ENCODE results near the gene SEL1L. TPM values are rescaled to one million over a fixed set of nuclear protein-coding genes. Genes with fewer than 3 reads are reported as not detected.

Gene SEL1L
- total RNA-seq, 1 experiment from 2014 or later, result 43.5 TPM

- Histone ChIP-seq H3K4me1 (replicated peaks) (no peaks in the 10 kb centered on the region), H3K27ac (no peak overlapping the region), H3K4me3 (no peak overlapping the region), H3K27me3 (replicated peaks) (no peaks in the 10 kb centered on the region), H3K9me3 (replicated peaks) (no peaks in the 10 kb centered on the region), H3K36me3 (no peaks in the 10 kb centered on the region)
- no peak for DNase-seq (ENCODE audit: low read depth in 1 of 2, low spot score in 2 of 2)
Observed at GRCh38 chr14:81459912-81460311, 73.7 kb downstream of the SEL1L start.

GRCh38 chr14:81458352-81458751 lies 75.3 kb downstream of the SEL1L start:
- DNase-seq (ENCODE audit: low read depth in 1 of 2, low spot score in 2 of 2), result no peak
- H3K27ac ChIP-seq, result no peak overlapping the region
- H3K36me3 ChIP-seq, result no peaks in the 10 kb centered on the region
- H3K9me3 ChIP-seq (replicated peaks), result no peaks in the 10 kb centered on the region
- no peaks in the 10 kb centered on the region for H3K27me3 ChIP-seq (replicated peaks)
- no peaks in the 10 kb centered on the region for H3K4me1 ChIP-seq (replicated peaks)
- H3K4me3 ChIP-seq, result no peak overlapping the region

- Histone ChIP-seq H3K4me3 (no peak overlapping the region), H3K27ac (no peak overlapping the region), H3K9me3 (replicated peaks) (no peaks in the 10 kb centered on the region), H3K36me3 (no peaks in the 10 kb centered on the region), H3K4me1 (replicated peaks) (no peaks in the 10 kb centered on the region), H3K27me3 (replicated peaks) (no peaks in the 10 kb centered on the region)
- no peak for DNase-seq (ENCODE audit: low read depth in 1 of 2, low spot score in 2 of 2)
Observed at GRCh38 chr14:81455390-81455789, 78.3 kb downstream of the SEL1L start.

- H3K27ac ChIP-seq, result no peak overlapping the region
- no peaks in the 10 kb centered on the region for H3K27me3 ChIP-seq (replicated peaks)
- no peaks in the 10 kb centered on the region for H3K36me3 ChIP-seq
- H3K4me1 ChIP-seq (replicated peaks), result no peaks in the 10 kb centered on the region
- DNase-seq (ENCODE audit: low read depth in 1 of 2, low spot score in 2 of 2), result no peak
- H3K4me3 ChIP-seq, result no peak overlapping the region
- H3K9me3 ChIP-seq (replicated peaks), result no peaks in the 10 kb centered on the region
Observed at GRCh38 chr14:81454572-81455218, 79.0 kb downstream of the SEL1L start.

- Histone ChIP-seq H3K4me3 (no peak overlapping the region), H3K36me3 (no peaks in the 10 kb centered on the region), H3K27me3 (replicated peaks) (no peaks in the 10 kb centered on the region), H3K9me3 (replicated peaks) (no peaks in the 10 kb centered on the region), H3K4me1 (replicated peaks) (no peaks in the 10 kb centered on the region), H3K27ac (no peak overlapping the region)
- DNase-seq (ENCODE audit: low read depth in 1 of 2, low spot score in 2 of 2), result peak in 1 of 2 experiments; percentile 10
Observed at GRCh38 chr14:81453166-81453766, 80.4 kb downstream of the SEL1L start.

- Histone ChIP-seq H3K36me3 (no peaks in the 10 kb centered on the region), H3K9me3 (replicated peaks) (no peaks in the 10 kb centered on the region), H3K4me1 (replicated peaks) (no peaks in the 10 kb centered on the region), H3K27ac (no peak overlapping the region), H3K4me3 (no peak overlapping the region), H3K27me3 (replicated peaks) (no peaks in the 10 kb centered on the region)
- DNase-seq (ENCODE audit: low read depth in 1 of 2, low spot score in 2 of 2), result no peak
Observed at GRCh38 chr14:81452341-81453133, 81.1 kb downstream of the SEL1L start.

- Histone ChIP-seq H3K36me3 (no peaks in the 10 kb centered on the region), H3K4me3 (no peak overlapping the region), H3K4me1 (replicated peaks) (no peaks in the 10 kb centered on the region), H3K9me3 (replicated peaks) (no peaks in the 10 kb centered on the region), H3K27me3 (replicated peaks) (no peaks in the 10 kb centered on the region), H3K27ac (no peak overlapping the region)
- DNase-seq (ENCODE audit: low read depth in 1 of 2, low spot score in 2 of 2), result no peak
Observed at GRCh38 chr14:81450976-81451375, 82.7 kb downstream of the SEL1L start.

GRCh38 chr14:81450100-81450531 lies 83.5 kb downstream of the SEL1L start:
- Histone ChIP-seq H3K36me3 (no peaks in the 10 kb centered on the region), H3K4me1 (replicated peaks) (no peaks in the 10 kb centered on the region), H3K9me3 (replicated peaks) (no peaks in the 10 kb centered on the region), H3K27me3 (replicated peaks) (no peaks in the 10 kb centered on the region), H3K4me3 (no peak overlapping the region), H3K27ac (no peak overlapping the region)
- DNase-seq (ENCODE audit: low read depth in 1 of 2, low spot score in 2 of 2), result no peak

GRCh38 chr14:81449576-81449975 lies 84.1 kb downstream of the SEL1L start:
- Histone ChIP-seq H3K27me3 (replicated peaks) (no peaks in the 10 kb centered on the region), H3K9me3 (replicated peaks) (no peaks in the 10 kb centered on the region), H3K27ac (no peak overlapping the region), H3K36me3 (no peaks in the 10 kb centered on the region), H3K4me1 (replicated peaks) (no peaks in the 10 kb centered on the region), H3K4me3 (no peak overlapping the region)
- no peak for DNase-seq (ENCODE audit: low read depth in 1 of 2, low spot score in 2 of 2)

- no peaks in the 10 kb centered on the region for H3K36me3 ChIP-seq
- H3K27ac ChIP-seq, result no peak overlapping the region
- no peaks in the 10 kb centered on the region for H3K4me1 ChIP-seq (replicated peaks)
- DNase-seq (ENCODE audit: low read depth in 1 of 2, low spot score in 2 of 2), result no peak
- H3K9me3 ChIP-seq (replicated peaks), result no peaks in the 10 kb centered on the region
- no peak overlapping the region for H3K4me3 ChIP-seq
- no peaks in the 10 kb centered on the region for H3K27me3 ChIP-seq (replicated peaks)
Observed at GRCh38 chr14:81449114-81449513, 84.5 kb downstream of the SEL1L start.

GRCh38 chr14:81447021-81447764 lies 86.5 kb downstream of the SEL1L start:
- H3K9me3 ChIP-seq (replicated peaks), result no peaks in the 10 kb centered on the region
- no peaks in the 10 kb centered on the region for H3K27me3 ChIP-seq (replicated peaks)
- no peaks in the 10 kb centered on the region for H3K4me1 ChIP-seq (replicated peaks)
- H3K4me3 ChIP-seq, result no peak overlapping the region
- H3K36me3 ChIP-seq, result no peaks in the 10 kb centered on the region
- DNase-seq (ENCODE audit: low read depth in 1 of 2, low spot score in 2 of 2), result no peak
- H3K27ac ChIP-seq, result no peak overlapping the region

GRCh38 chr14:81446279-81447007 lies 87.2 kb downstream of the SEL1L start:
- no peaks in the 10 kb centered on the region for H3K36me3 ChIP-seq
- no peaks in the 10 kb centered on the region for H3K4me1 ChIP-seq (replicated peaks)
- H3K27me3 ChIP-seq (replicated peaks), result no peaks in the 10 kb centered on the region
- no peak overlapping the region for H3K4me3 ChIP-seq
- no peak for DNase-seq (ENCODE audit: low read depth in 1 of 2, low spot score in 2 of 2)
- H3K9me3 ChIP-seq (replicated peaks), result no peaks in the 10 kb centered on the region
- H3K27ac ChIP-seq, result no peak overlapping the region

- Histone ChIP-seq H3K36me3 (no peaks in the 10 kb centered on the region), H3K4me1 (replicated peaks) (peaks cover 2% of the 10 kb centered on the region), H3K4me3 (no peak overlapping the region), H3K27me3 (replicated peaks) (peaks cover 12% of the 10 kb centered on the region), H3K9me3 (replicated peaks) (no peaks in the 10 kb centered on the region), H3K27ac (no peak overlapping the region)
- DNase-seq (ENCODE audit: low read depth in 1 of 2, low spot score in 2 of 2), result no peak
Observed at GRCh38 chr14:81441626-81442134, 92.0 kb downstream of the SEL1L start.
